GM12878 (cell line): ENCODE data around the gene ARAP1.

Experiments used
- CBFB ChIP-seq: IDR thresholded peaks from 2 replicates; pipeline ENCODE4 v1.6.1; 2016; ENCODE audit warnings: antibody characterized with exemption, low read depth
- CHD2 ChIP-seq: IDR thresholded peaks from 2 replicates; pipeline ENCODE4 v1.6.1; 2011; ENCODE audit warnings: low read depth, low read length, improper control_type of control experiment, borderline replicate concordance
- CTCF ChIP-seq, 3 experiments: IDR thresholded peaks in 2 of 3; conservative IDR thresholded peaks in 1 of 3; 2 replicates each; pipeline ENCODE4 v1.5.1; 2011; ENCODE audit warnings: low read depth in 3 of 3, low read length in 3 of 3, mild to moderate bottlenecking in 3 of 3, control low read depth in 2 of 3, moderate library complexity in 2 of 3, inconsistent platforms in 1 of 3, mixed read lengths in 1 of 3; ENCODE audit not compliant: control insufficient read depth in 2 of 3, insufficient read depth in 1 of 3; ENCODE audit errors: extremely low read depth in 1 of 3
- E2F8 ChIP-seq: fragments of 450-650 bp; IDR thresholded peaks from 2 replicates; pipeline ENCODE4 v1.6.1; 2018; ENCODE audit warnings: mild to moderate bottlenecking, low read depth, moderate library complexity; ENCODE audit not compliant: partially characterized antibody
- EP300 ChIP-seq, 2 experiments: fragments of 150-350 bp in 1 of 2; IDR thresholded peaks; 2 replicates each; pipeline ENCODE4 v1.6.1; 2011 to 2012; ENCODE audit warnings: low read depth in 2 of 2, low read length in 2 of 2, borderline replicate concordance in 1 of 2, improper control_type of control experiment in 1 of 2, inconsistent platforms in 1 of 2; ENCODE audit not compliant: control insufficient read depth in 1 of 2
- GATAD2B ChIP-seq: fragments of 450-650 bp; conservative IDR thresholded peaks from 2 replicates; pipeline ENCODE4 v1.6.1; 2017; ENCODE audit warnings: low read depth, mild to moderate bottlenecking, moderate library complexity
- MTA2 ChIP-seq: fragments of 450-650 bp; IDR thresholded peaks from 2 replicates; pipeline ENCODE4 v1.6.1; 2016; ENCODE audit warnings: low read depth, mild to moderate bottlenecking, moderate library complexity
- POLR2A ChIP-seq: IDR thresholded peaks from 2 replicates; pipeline ENCODE4 v1.6.1; 2011; ENCODE audit warnings: low read depth, mild to moderate bottlenecking, low read length
- SMARCA5 ChIP-seq: fragments of 450-650 bp; IDR thresholded peaks from 2 replicates; pipeline ENCODE4 v1.6.1; 2017; ENCODE audit warnings: mild to moderate bottlenecking
- ZNF217 ChIP-seq: fragments of 450-650 bp; IDR thresholded peaks from 2 replicates; pipeline ENCODE4 v1.6.1; 2017; ENCODE audit warnings: antibody characterized with exemption, mild to moderate bottlenecking

- TF ChIP-seq CBFB (no peak), CTCF (IDR thresholded peaks at IDR 0.05 in 2 of 3, conservative IDR thresholded peaks at IDR 0.05 in 1 of 3; ENCODE audit: control insufficient read depth in 2 of 3, extremely low read depth in 1 of 3, insufficient read depth in 1 of 3, low read depth in 3 of 3, low read length in 3 of 3) (no peak), POLR2A (no peak), EP300 (IDR thresholded peaks at IDR 0.05; ENCODE audit: borderline replicate concordance in 1 of 2, control insufficient read depth in 1 of 2, low read depth in 2 of 2, low read length in 2 of 2) (no peak), ZNF217 (no peak), SMARCA5 (no peak), CHD2 (no peak), MTA2 (no peak), E2F8 (no peak), GATAD2B (no peak)
These were observed 1.6 kb downstream of the ARAP1 start for GRCh38 chr11:72750556-72751115.
